GM23338 (cell line): ENCODE measurements around the gene DNAJC11. TPM values are rescaled to one million over a fixed set of nuclear protein-coding genes. Genes with fewer than 3 reads are reported as not detected.

Experiments used
- ATAC-seq: fragments of 200-7000 bp; cut with Tn5 transposase; 3 replicates; pipeline ENCODE4 v1.9.1; 2020
- DNase-seq: peaks from one replicate; pipeline ENCODE4 v3.0.0-alpha.2; 2015; ENCODE audit warnings: low spot score
- H2AFZ ChIP-seq: fragments of 200-600 bp; sonication (generic); 2 replicates; pipeline ENCODE4 v1.8.0; 2016; ENCODE audit warnings: antibody characterized with exemption, mild to moderate bottlenecking, moderate library complexity
- H3F3A ChIP-seq: fragments of 200-600 bp; sonication (generic); replicated peaks from 2 replicates; pipeline ENCODE4 v1.8.0; 2017; ENCODE audit warnings: antibody characterized with exemption, mixed run types, low read depth
- H3K27ac ChIP-seq: fragments of 200-600 bp; sonication (generic); 2 replicates; pipeline ENCODE4 v1.6.1; 2016; ENCODE audit warnings: low read depth
- H3K27me3 ChIP-seq: fragments of 200-600 bp; sonication (generic); 2 replicates; pipeline ENCODE4 v1.8.0; 2016; ENCODE audit warnings: mild to moderate bottlenecking, mixed run types, moderate library complexity; ENCODE audit not compliant: insufficient read depth
- H3K36me3 ChIP-seq: fragments of 200-600 bp; sonication (generic); 2 replicates; pipeline ENCODE4 v1.8.0; 2016; ENCODE audit warnings: mild to moderate bottlenecking; ENCODE audit not compliant: insufficient read depth
- H3K4me1 ChIP-seq: fragments of 200-600 bp; sonication (generic); 2 replicates; pipeline ENCODE4 v1.8.0; 2016; ENCODE audit warnings: mild to moderate bottlenecking, moderate library complexity; ENCODE audit not compliant: insufficient read depth
- H3K4me2 ChIP-seq: fragments of 200-600 bp; sonication (generic); 2 replicates; pipeline ENCODE4 v1.7.1; 2017; ENCODE audit warnings: mixed run types
- H3K4me3 ChIP-seq: fragments of 200-600 bp; sonication (generic); 2 replicates; pipeline ENCODE4 v1.6.1; 2016; ENCODE audit warnings: mixed run types
- H3K79me2 ChIP-seq: fragments of 200-600 bp; sonication (generic); replicated peaks from 2 replicates; pipeline ENCODE4 v1.8.0; 2017; ENCODE audit warnings: mild to moderate bottlenecking; ENCODE audit not compliant: insufficient read depth
- H3K9me2 ChIP-seq: fragments of 200-600 bp; sonication (generic); 2 replicates; pipeline ENCODE4 v1.8.0; 2017; ENCODE audit not compliant: insufficient read depth
- H4K20me1 ChIP-seq: fragments of 200-600 bp; sonication (generic); replicated peaks from 2 replicates; pipeline ENCODE4 v1.8.0; 2017; ENCODE audit warnings: mild to moderate bottlenecking; ENCODE audit not compliant: insufficient read depth
- H3K27ac Mint-ChIP-seq: 2 replicates; pipeline ENCODE4 v1.8.0; 2020; ENCODE audit warnings: inconsistent platforms, mild to moderate bottlenecking, moderate library complexity, mixed read lengths
- H3K27me3 Mint-ChIP-seq: 3 replicates; pipeline ENCODE4 v1.8.0; 2022; ENCODE audit warnings: low read depth, mild to moderate bottlenecking, moderate library complexity, mixed read lengths, inconsistent platforms; ENCODE audit not compliant: insufficient read depth, poor library complexity
- H3K36me3 Mint-ChIP-seq: 3 replicates; pipeline ENCODE4 v1.8.0; 2021; ENCODE audit warnings: low read depth, mild to moderate bottlenecking, inconsistent platforms, moderate library complexity, mixed read lengths
- H3K4me1 Mint-ChIP-seq: 3 replicates; pipeline ENCODE4 v1.8.0; 2020; ENCODE audit warnings: mild to moderate bottlenecking, inconsistent platforms, mixed read lengths
- H3K4me3 Mint-ChIP-seq: 3 replicates; pipeline ENCODE4 v1.8.0; 2021; ENCODE audit warnings: moderate library complexity, mild to moderate bottlenecking, inconsistent platforms, mixed read lengths
- H3K9me3 Mint-ChIP-seq: 3 replicates; pipeline ENCODE4 v1.8.0; 2020; ENCODE audit warnings: moderate library complexity, mild to moderate bottlenecking, inconsistent platforms, mixed read lengths
- CREB1 ChIP-seq: fragments of 250-450 bp; sonication (Bioruptor Pico); IDR thresholded peaks from 2 replicates; pipeline ENCODE4 v1.5.0; 2020; ENCODE audit warnings: low read depth, mild to moderate bottlenecking, moderate library complexity
- EZH2 ChIP-seq: fragments of 200-600 bp; sonication (generic); IDR thresholded peaks from one replicate; pipeline ENCODE4 v1.8.0; 2017; ENCODE audit warnings: antibody characterized with exemption, mild to moderate bottlenecking, low read depth; ENCODE audit not compliant: unreplicated experiment
- JUNB ChIP-seq: IDR thresholded peaks from one replicate; pipeline ENCODE4 v1.6.1; 2016; ENCODE audit warnings: antibody characterized with exemption; ENCODE audit not compliant: unreplicated experiment
- STAT1 ChIP-seq: IDR thresholded peaks from one replicate; pipeline ENCODE4 v1.6.1; 2016; ENCODE audit warnings: antibody characterized with exemption; ENCODE audit not compliant: unreplicated experiment
- ZNF114 ChIP-seq: fragments of 250-450 bp; sonication (Bioruptor Pico); IDR thresholded peaks from 2 replicates; pipeline ENCODE4 v1.5.0; 2020; ENCODE audit warnings: mild to moderate bottlenecking, moderate library complexity
- ZNF331 ChIP-seq: fragments of 250-450 bp; sonication (Bioruptor Pico); IDR thresholded peaks from 2 replicates; pipeline ENCODE4 v1.5.0; 2020; ENCODE audit warnings: low read depth, mild to moderate bottlenecking, moderate library complexity
- polyA plus RNA-seq: library from polyadenylated mRNA; unstranded; fragments of >200 nt; fragmentation: Nextera tagmentation; extraction: Ambion mirVana; gene quantifications from 2 replicates; pipeline ENCODE4 v1.2.1, GENCODE V29; 2016
- total RNA-seq: library from RNA; depleted of rRNA; stranded (reverse); fragments of >200 nt; shearing (Covaris generic); gene quantifications from 2 replicates; pipeline ENCODE4 v1.2.3, GENCODE V29; 2014
- TF ChIP-seq, protein P1 (sequence below): IDR thresholded peaks from 2 replicates; pipeline ENCODE4 v1.6.1; 2016; ENCODE audit warnings: antibody characterized with exemption
- TF ChIP-seq, protein P2 (sequence below): fragments of 250-450 bp; sonication (Bioruptor Pico); IDR thresholded peaks from 2 replicates; pipeline ENCODE4 v1.5.0; 2020; ENCODE audit warnings: mild to moderate bottlenecking, moderate library complexity

Gene DNAJC11
- total and polyA plus RNA-seq, 2 experiments from 2014 or later: 48.4 to 67.2 TPM

DNA sequence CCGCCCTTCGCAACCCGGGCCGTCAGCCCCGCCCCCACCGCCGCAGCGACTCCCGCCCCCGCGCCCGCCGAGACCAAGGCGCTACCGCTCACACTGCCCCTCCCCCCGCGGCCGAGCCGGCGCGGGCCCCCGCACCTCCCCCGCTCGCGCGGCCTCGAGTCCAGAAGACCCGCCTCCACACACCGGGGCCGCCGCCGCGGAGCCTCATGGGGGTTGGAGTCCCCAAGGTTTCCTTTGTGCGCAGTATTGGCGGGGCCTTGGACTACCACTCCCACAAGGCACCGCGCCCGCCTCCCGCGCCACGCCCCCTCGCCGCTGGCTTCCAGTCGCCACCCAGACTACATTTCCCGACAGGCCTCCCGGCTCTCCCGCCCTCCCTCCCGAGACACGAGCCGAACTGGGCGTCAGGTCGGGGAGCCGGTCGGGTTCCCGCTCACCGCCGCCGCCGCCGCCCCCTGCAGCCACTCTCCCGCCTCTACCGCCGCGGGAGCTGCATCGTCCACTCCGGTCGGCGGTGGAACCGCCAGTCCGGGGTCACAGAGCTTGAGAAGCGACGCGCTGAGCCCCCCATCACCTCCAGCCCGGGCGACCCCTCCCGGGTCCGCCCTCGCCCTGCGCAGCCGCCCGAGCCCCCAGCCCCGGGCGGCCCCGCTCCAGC is 88.1 kb downstream of the DNAJC11 start, which contains the start of gene PHF13:
Gene PHF13 (plus strand): TSS at position 371 of the 658 bp plus-strand sequence. CDS start 336 bp downstream, outside the sequence.
- peak; percentile 88 for ATAC-seq
- Mint-ChIP-seq H3K4me3 (peak within 1 kb of the TSS; percentile 84), H3K9me3 (peaks cover 3% of the 10 kb centered on the region; the same call in 1 of the 3 replicates), H3K27ac (peak within 1 kb of the TSS; percentile 65), H3K27me3 (peaks cover 30% of the 10 kb centered on the region), H3K36me3 (peaks cover 20% of the 10 kb centered on the region), H3K4me1 (peaks cover 20% of the 10 kb centered on the region)
- Histone ChIP-seq H3K9me2 (peaks cover 3% of the 10 kb centered on the region; the same call in 1 of the 2 replicates), H3F3A (peaks cover 23% of the 10 kb centered on the region), H3K4me2 (peak within 1 kb of the TSS; percentile 98), H3K27me3 (peaks cover 14% of the 10 kb centered on the region), H2AFZ (peak within 1 kb of the TSS; percentile 94), H3K4me3 (peak within 1 kb of the TSS; percentile 96), H3K4me1 (peaks cover 11% of the 10 kb centered on the region), H3K27ac (peak within 1 kb of the TSS; percentile 88; the same call in 1 of the 2 replicates), H4K20me1 (peaks cover 30% of the 10 kb centered on the region), H3K36me3 (no peaks in the 10 kb centered on the region), H3K79me2 (peaks cover 38% of the 10 kb centered on the region)
- TF ChIP-seq, protein P1, sequence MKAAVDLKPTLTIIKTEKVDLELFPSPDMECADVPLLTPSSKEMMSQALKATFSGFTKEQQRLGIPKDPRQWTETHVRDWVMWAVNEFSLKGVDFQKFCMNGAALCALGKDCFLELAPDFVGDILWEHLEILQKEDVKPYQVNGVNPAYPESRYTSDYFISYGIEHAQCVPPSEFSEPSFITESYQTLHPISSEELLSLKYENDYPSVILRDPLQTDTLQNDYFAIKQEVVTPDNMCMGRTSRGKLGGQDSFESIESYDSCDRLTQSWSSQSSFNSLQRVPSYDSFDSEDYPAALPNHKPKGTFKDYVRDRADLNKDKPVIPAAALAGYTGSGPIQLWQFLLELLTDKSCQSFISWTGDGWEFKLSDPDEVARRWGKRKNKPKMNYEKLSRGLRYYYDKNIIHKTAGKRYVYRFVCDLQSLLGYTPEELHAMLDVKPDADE: peak; percentile 95
- TF ChIP-seq CREB1: 0 out of 2 replicates have a peak, but pooled peaks have one; percentile 3
- TF ChIP-seq EZH2: no peak
- DNase-seq: peak; percentile 99

DNA sequence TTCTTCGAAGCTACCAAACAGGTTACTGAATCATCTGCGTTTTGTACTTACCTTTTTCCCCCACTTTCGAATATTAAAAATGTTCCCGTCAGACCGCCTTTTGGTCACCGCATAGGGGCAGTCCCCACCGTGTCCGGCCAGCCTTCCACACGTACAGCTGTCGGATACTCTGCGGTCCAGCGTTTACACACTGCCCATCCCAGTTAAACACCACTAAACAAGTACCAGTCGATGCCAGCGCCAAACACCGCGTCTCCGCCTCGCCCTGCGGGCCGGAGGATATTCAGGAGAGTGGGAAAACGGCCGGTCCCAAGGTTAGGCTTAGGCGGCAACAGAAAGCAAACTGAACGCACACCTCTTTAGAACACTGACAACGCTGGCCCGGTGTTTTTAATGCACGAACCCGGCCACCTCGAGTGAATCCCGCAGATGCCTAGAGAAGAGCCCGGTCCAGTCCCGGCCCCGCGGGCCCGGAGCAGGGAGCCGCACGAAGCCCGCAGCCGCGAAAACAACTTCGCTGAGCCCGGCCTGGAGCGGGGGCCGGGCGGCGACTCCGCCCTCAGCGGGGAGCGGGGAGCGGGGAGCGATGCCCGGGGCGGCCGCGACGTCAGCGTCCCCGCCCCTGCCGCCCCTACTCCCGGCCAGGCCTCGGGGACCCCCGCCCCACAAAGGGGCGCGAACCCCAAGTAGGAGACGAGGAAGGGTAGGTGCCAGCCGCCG is 88.8 kb downstream of the DNAJC11 start:
- H3K27ac ChIP-seq: peak overlapping the region; percentile 88; the same call in 1 of the 2 replicates
- no peak for TF ChIP-seq JUNB
- no peak for TF ChIP-seq STAT1
- no peak for TF ChIP-seq EZH2
- no peak for TF ChIP-seq ZNF114
- no peak for TF ChIP-seq ZNF331
- TF ChIP-seq, protein P2, sequence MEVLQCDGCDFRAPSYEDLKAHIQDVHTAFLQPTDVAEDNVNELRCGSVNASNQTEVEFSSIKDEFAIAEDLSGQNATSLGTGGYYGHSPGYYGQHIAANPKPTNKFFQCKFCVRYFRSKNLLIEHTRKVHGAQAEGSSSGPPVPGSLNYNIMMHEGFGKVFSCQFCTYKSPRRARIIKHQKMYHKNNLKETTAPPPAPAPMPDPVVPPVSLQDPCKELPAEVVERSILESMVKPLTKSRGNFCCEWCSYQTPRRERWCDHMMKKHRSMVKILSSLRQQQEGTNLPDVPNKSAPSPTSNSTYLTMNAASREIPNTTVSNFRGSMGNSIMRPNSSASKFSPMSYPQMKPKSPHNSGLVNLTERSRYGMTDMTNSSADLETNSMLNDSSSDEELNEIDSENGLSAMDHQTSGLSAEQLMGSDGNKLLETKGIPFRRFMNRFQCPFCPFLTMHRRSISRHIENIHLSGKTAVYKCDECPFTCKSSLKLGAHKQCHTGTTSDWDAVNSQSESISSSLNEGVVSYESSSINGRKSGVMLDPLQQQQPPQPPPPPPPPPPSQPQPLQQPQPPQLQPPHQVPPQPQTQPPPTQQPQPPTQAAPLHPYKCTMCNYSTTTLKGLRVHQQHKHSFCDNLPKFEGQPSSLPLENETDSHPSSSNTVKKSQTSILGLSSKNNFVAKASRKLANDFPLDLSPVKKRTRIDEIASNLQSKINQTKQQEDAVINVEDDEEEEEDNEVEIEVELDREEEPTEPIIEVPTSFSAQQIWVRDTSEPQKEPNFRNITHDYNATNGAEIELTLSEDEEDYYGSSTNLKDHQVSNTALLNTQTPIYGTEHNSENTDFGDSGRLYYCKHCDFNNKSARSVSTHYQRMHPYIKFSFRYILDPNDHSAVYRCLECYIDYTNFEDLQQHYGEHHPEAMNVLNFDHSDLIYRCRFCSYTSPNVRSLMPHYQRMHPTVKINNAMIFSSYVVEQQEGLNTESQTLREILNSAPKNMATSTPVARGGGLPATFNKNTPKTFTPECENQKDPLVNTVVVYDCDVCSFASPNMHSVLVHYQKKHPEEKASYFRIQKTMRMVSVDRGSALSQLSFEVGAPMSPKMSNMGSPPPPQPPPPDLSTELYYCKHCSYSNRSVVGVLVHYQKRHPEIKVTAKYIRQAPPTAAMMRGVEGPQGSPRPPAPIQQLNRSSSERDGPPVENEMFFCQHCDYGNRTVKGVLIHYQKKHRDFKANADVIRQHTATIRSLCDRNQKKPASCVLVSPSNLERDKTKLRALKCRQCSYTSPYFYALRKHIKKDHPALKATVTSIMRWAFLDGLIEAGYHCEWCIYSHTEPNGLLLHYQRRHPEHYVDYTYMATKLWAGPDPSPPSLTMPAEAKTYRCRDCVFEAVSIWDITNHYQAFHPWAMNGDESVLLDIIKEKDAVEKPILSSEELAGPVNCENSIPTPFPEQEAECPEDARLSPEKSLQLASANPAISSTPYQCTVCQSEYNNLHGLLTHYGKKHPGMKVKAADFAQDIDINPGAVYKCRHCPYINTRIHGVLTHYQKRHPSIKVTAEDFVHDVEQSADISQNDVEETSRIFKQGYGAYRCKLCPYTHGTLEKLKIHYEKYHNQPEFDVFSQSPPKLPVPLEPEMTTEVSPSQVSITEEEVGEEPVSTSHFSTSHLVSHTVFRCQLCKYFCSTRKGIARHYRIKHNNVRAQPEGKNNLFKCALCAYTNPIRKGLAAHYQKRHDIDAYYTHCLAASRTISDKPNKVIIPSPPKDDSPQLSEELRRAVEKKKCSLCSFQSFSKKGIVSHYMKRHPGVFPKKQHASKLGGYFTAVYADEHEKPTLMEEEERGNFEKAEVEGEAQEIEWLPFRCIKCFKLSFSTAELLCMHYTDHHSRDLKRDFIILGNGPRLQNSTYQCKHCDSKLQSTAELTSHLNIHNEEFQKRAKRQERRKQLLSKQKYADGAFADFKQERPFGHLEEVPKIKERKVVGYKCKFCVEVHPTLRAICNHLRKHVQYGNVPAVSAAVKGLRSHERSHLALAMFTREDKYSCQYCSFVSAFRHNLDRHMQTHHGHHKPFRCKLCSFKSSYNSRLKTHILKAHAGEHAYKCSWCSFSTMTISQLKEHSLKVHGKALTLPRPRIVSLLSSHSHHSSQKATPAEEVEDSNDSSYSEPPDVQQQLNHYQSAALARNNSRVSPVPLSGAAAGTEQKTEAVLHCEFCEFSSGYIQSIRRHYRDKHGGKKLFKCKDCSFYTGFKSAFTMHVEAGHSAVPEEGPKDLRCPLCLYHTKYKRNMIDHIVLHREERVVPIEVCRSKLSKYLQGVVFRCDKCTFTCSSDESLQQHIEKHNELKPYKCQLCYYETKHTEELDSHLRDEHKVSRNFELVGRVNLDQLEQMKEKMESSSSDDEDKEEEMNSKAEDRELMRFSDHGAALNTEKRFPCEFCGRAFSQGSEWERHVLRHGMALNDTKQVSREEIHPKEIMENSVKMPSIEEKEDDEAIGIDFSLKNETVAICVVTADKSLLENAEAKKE (CRISPR knock-in tag): no peak

More for the DNA sequence above, 88.8 kb downstream of the DNAJC11 start:
- Mint-ChIP-seq H3K4me3 (peak overlapping the region; percentile 84), H3K4me1 (peaks cover 20% of the 10 kb centered on the region), H3K27me3 (peaks cover 30% of the 10 kb centered on the region), H3K9me3 (peaks cover 3% of the 10 kb centered on the region; the same call in 1 of the 3 replicates), H3K27ac (peak overlapping the region; percentile 65), H3K36me3 (peaks cover 18% of the 10 kb centered on the region)
- peaks cover 23% of the 10 kb centered on the region for H4K20me1 ChIP-seq
- ATAC-seq: peak; percentile 37
- H3K9me2 ChIP-seq: peaks cover 3% of the 10 kb centered on the region; the same call in 1 of the 2 replicates
- H3K4me1 ChIP-seq: peaks cover 11% of the 10 kb centered on the region
- peaks cover 23% of the 10 kb centered on the region for H3F3A ChIP-seq
- H3K36me3 ChIP-seq: no peaks in the 10 kb centered on the region
- DNase-seq: peak; percentile 71
- H3K4me2 ChIP-seq: peak overlapping the region; percentile 98
- peaks cover 31% of the 10 kb centered on the region for H3K79me2 ChIP-seq
- peaks cover 14% of the 10 kb centered on the region for H3K27me3 ChIP-seq
- peak overlapping the region; percentile 96 for H3K4me3 ChIP-seq
- peak overlapping the region; percentile 94 for H2AFZ ChIP-seq
